OCI-LY1 (cell line): Measurements from ENCODE around the gene EFR3B.

ENCODE experiments used
- CTCF ChIP-seq: fragments of 200-600 bp; sonication (generic), shearing (Covaris generic); IDR thresholded peaks from 2 replicates; pipeline ENCODE4 v1.5.1; 2017; ENCODE audit warnings: mild to moderate bottlenecking, antibody characterized with exemption, low read length, moderate library complexity, mixed read lengths
- EZH2 ChIP-seq: fragments of 200-600 bp; sonication (generic), shearing (Covaris generic); IDR thresholded peaks from 2 replicates; pipeline ENCODE4 v1.8.0; 2017; ENCODE audit warnings: borderline replicate concordance, mixed run types, mild to moderate bottlenecking, antibody characterized with exemption, low read length, moderate library complexity, mixed read lengths

DNA sequence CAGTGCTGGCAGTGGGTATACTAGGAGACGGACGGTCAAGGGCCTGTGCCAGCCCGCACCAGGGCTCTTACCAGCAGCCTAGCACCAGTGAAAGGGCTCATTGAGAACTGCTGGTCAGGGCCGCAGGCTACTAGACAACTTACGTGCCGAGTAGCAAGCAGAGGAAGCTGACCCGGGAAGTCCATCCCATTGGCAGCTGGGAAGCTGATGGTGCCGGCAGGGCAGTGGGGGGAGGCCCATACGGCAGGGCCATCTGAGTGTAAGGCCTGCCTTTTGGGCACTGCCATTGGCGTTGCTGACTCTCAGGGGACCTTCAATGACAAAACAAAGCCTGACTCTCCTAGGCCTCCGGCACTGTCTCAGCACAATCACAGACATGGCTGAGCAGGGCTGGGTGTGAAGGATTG, 20.6 kb downstream of the EFR3B start:
- TF ChIP-seq CTCF (no peak), EZH2 (no peak)
